Osteoblast (primary cell): Measurements from ENCODE around the gene COL19A1. TPM values are rescaled to one million over a fixed set of nuclear protein-coding genes. Genes with fewer than 3 reads are reported as not detected.

Experiments used
- DNase-seq: peaks from one replicate; pipeline ENCODE4 v3.0.0; 2011; ENCODE audit warnings: low spot score, mixed read lengths; ENCODE audit not compliant: insufficient read length; ENCODE audit errors: missing footprints
- H2AFZ ChIP-seq: 2 replicates; pipeline ENCODE4 v1.6.0; 2011; ENCODE audit warnings: mild to moderate bottlenecking, low read length
- H3K27ac ChIP-seq: 2 replicates; pipeline ENCODE4 v1.5.1; 2011; ENCODE audit warnings: mild to moderate bottlenecking, low read depth, low read length, moderate library complexity
- H3K27me3 ChIP-seq: 2 replicates; pipeline ENCODE4 v1.6.0; 2012; ENCODE audit warnings: mild to moderate bottlenecking, control low read depth, inconsistent platforms, low read length, moderate library complexity; ENCODE audit not compliant: insufficient read depth
- H3K36me3 ChIP-seq: 2 replicates; pipeline ENCODE4 v1.5.1; 2011; ENCODE audit warnings: mild to moderate bottlenecking, low read length, control low read depth, moderate library complexity; ENCODE audit not compliant: insufficient read depth
- H3K4me1 ChIP-seq: 2 replicates; pipeline ENCODE4 v1.5.1; 2011; ENCODE audit warnings: mild to moderate bottlenecking, low read length, control low read depth, moderate library complexity; ENCODE audit not compliant: insufficient read depth
- H3K4me2 ChIP-seq: 2 replicates; pipeline ENCODE4 v1.6.0; 2011; ENCODE audit warnings: mild to moderate bottlenecking, low read length; ENCODE audit not compliant: insufficient read depth
- H3K4me3 ChIP-seq: fragments of 200-600 bp; sonication (generic); 3 replicates; pipeline ENCODE4 v1.5.1; 2012; ENCODE audit warnings: mild to moderate bottlenecking, low read length, inconsistent platforms; ENCODE audit not compliant: insufficient read depth
- H3K79me2 ChIP-seq: 2 replicates; pipeline ENCODE4 v1.6.0; 2012; ENCODE audit warnings: mild to moderate bottlenecking, low read length, control low read depth, inconsistent platforms; ENCODE audit not compliant: insufficient read depth
- H3K9me3 ChIP-seq: 2 replicates; pipeline ENCODE4 v1.5.1; 2011; ENCODE audit warnings: low read depth, low read length, control low read depth
- H4K20me1 ChIP-seq: 2 replicates; pipeline ENCODE4 v1.6.0; 2012; ENCODE audit warnings: mild to moderate bottlenecking, low read length, control low read depth; ENCODE audit not compliant: insufficient read depth
- CTCF ChIP-seq: IDR thresholded peaks from 2 replicates; pipeline ENCODE4 v1.5.1; 2011; ENCODE audit warnings: mild to moderate bottlenecking, low read depth, low read length, moderate library complexity; ENCODE audit errors: extremely low read depth
- total RNA-seq: library from RNA; depleted of rRNA; stranded (reverse); fragments of >200 nt; gene quantifications from 2 replicates; pipeline ENCODE4 v1.2.3, GENCODE V29; 2012

Gene COL19A1
- total RNA-seq, 1 donor = under 0.01 TPM

GRCh38 chr6:69945192-69945591, 78.8 kb downstream of the COL19A1 start:
- no peaks in the 10 kb centered on the region for H3K27me3 ChIP-seq
- H2AFZ ChIP-seq = no peak overlapping the region
- no peaks in the 10 kb centered on the region for H3K36me3 ChIP-seq
- no peaks in the 10 kb centered on the region for H3K9me3 ChIP-seq
- H3K4me3 ChIP-seq = no peak overlapping the region
- no peaks in the 10 kb centered on the region for H4K20me1 ChIP-seq
- no peak overlapping the region for H3K27ac ChIP-seq
- H3K4me2 ChIP-seq = no peak overlapping the region
- no peak for TF ChIP-seq CTCF
- DNase-seq = no peak
- H3K79me2 ChIP-seq = no peaks in the 10 kb centered on the region
- H3K4me1 ChIP-seq = no peaks in the 10 kb centered on the region

GRCh38 chr6:69948479-69949114, 82.2 kb downstream of the COL19A1 start:
- H3K27me3 ChIP-seq = no peaks in the 10 kb centered on the region
- H3K4me2 ChIP-seq = no peak overlapping the region
- no peak overlapping the region for H3K27ac ChIP-seq
- no peaks in the 10 kb centered on the region for H4K20me1 ChIP-seq
- H3K79me2 ChIP-seq = no peaks in the 10 kb centered on the region
- no peak for DNase-seq
- H3K9me3 ChIP-seq = no peaks in the 10 kb centered on the region
- H3K4me1 ChIP-seq = no peaks in the 10 kb centered on the region
- H3K4me3 ChIP-seq = no peak overlapping the region
- H3K36me3 ChIP-seq = no peaks in the 10 kb centered on the region
- no peak overlapping the region for H2AFZ ChIP-seq
- no peak for TF ChIP-seq CTCF

GRCh38 chr6:69953491-69953890, 87.1 kb downstream of the COL19A1 start:
- H3K27ac ChIP-seq = no peak overlapping the region
- TF ChIP-seq CTCF = no peak
- no peak overlapping the region for H2AFZ ChIP-seq
- H3K36me3 ChIP-seq = no peaks in the 10 kb centered on the region
- H3K4me3 ChIP-seq = no peak overlapping the region
- no peaks in the 10 kb centered on the region for H4K20me1 ChIP-seq
- H3K4me1 ChIP-seq = no peaks in the 10 kb centered on the region
- no peak for DNase-seq
- no peak overlapping the region for H3K4me2 ChIP-seq
- no peaks in the 10 kb centered on the region for H3K27me3 ChIP-seq
- H3K79me2 ChIP-seq = no peaks in the 10 kb centered on the region
- H3K9me3 ChIP-seq = no peaks in the 10 kb centered on the region

DNA sequence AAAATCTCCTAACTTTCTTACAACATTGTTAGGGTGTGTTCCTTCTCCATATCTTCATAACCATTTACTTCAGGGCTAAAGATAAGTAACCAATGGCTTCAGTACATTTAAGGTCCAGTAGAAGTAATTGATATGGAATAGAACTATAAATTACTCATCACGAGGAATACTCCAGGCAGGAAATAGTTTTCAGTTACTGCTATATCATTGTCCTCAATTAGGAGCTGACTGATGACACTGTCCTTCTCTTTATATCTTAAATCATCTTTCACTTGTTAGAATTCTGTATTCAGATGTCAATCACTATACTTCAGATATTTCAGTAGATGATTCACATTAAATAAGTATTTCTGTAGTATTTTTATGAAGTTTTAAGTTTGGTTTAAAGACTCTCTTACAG, 88.4 kb downstream of the COL19A1 start:
- no peak overlapping the region for H2AFZ ChIP-seq
- no peaks in the 10 kb centered on the region for H3K27me3 ChIP-seq
- H3K36me3 ChIP-seq = no peaks in the 10 kb centered on the region
- no peaks in the 10 kb centered on the region for H4K20me1 ChIP-seq
- no peak for TF ChIP-seq CTCF
- no peak for DNase-seq
- H3K4me1 ChIP-seq = no peaks in the 10 kb centered on the region
- no peak overlapping the region for H3K27ac ChIP-seq
- H3K4me2 ChIP-seq = no peak overlapping the region
- H3K4me3 ChIP-seq = no peak overlapping the region
- H3K79me2 ChIP-seq = no peaks in the 10 kb centered on the region
- H3K9me3 ChIP-seq = no peaks in the 10 kb centered on the region
